CD4-positive, alpha-beta T cell treated with Interleukin-21 for 1 hour (primary cell): ENCODE measurements around the gene GOLGA6L10.

Experiments used
- DNase-seq: peaks from one replicate; pipeline ENCODE4 v3.0.0-alpha.2; 2020

GOLGA6L10 gene

DNA sequence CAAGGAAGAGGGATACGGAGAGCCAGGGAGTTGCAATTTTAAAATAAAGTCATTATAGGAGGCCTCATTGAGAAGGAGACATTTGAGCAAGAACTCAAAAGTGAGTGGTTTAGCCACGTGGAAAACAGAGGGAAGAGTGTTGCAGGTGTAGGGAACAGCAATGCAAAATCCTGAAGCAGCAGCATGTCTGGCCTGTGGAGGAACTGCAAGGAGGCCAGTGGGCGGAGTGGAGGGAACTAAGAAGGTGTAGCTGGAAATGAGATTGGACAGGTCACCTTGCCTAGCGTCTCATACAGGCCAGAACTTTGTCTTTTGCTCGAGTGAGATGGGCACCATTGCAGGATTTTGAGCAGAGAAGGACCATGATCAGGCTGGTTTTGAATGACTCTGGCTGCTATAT lies 51.7 kb downstream of the GOLGA6L10 start:
- no peak for DNase-seq

GRCh38 chr15:82294061-82294690 lies 55.1 kb downstream of the GOLGA6L10 start:
- no peak for DNase-seq

- no peak for DNase-seq
Measured at GRCh38 chr15:82292271-82292670, 57.0 kb downstream of the GOLGA6L10 start.
